Measurements from ENCODE around the gene SYK.

- TF ChIP-seq CTCF (IDR thresholded peaks at IDR 0.05) (no peak), POLR2A (IDR thresholded peaks at IDR 0.05; ENCODE audit: low read depth) (no peak), EP300 (IDR thresholded peaks at IDR 0.05) (no peak), POLR2AphosphoS5 (IDR thresholded peaks at IDR 0.05) (no peak)
Observed at GRCh38 chr9:90803860-90804593, 2.4 kb downstream of the SYK start.
